ENCODE data around the gene OR10P1.

The OR10P1 gene

DNA sequence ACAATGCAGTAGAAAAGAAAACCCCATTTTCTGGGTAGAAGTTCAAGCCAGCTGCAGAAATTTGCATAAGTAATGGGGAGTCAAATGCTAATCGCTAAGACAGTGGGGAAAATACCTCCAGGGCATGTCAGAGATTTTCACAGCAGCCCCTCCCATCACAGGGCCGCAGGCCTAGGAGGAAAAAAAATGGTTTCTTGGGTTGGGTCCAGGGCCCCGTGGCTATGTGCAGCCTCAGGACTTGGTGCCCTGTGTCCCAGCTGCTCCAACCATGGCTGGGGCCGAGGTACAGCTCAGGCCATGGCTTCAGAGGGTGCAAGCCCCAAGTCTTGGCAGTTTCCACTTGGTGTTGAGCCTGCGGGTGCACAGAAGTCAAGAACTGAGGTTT, 14.6 kb downstream of the OR10P1 start:
- TF ChIP-seq CTCF (conservative IDR thresholded peaks at IDR 0.05; ENCODE audit: control insufficient read depth, insufficient read depth, low read depth, low read length): no peak
- H3K4me3 ChIP-seq (ENCODE audit: control insufficient read depth, low read depth, low read length): no peak overlapping the region
- DNase-seq (ENCODE audit: low read depth): no peak

- peak; percentile 24 for DNase-seq (ENCODE audit: low read depth)
- no peak overlapping the region for H3K4me3 ChIP-seq (ENCODE audit: control insufficient read depth, low read depth, low read length)
- TF ChIP-seq CTCF (conservative IDR thresholded peaks at IDR 0.05; ENCODE audit: control insufficient read depth, insufficient read depth, low read depth, low read length): no peak
Observed at GRCh38 chr12:55652352-55652751, 15.7 kb downstream of the OR10P1 start.

DNA sequence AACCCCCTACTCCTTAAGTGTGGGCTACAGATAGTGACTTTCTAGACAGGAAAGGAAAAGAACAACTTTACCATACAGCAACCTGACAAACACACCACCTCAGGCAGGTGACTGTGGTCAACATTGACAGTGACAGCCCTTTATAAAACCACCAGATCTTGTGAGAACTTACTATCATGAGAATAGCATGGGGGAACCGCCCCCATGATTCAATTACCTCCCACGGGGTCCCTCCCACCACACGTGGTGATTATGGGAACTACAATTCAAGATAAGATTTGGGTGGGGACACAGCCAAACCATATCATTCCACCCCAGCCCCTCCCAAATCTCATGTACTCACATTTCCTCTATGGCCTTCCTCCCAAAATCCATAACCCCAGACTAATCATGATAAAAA, 16.3 kb downstream of the OR10P1 start:
- H3K4me3 ChIP-seq (ENCODE audit: control insufficient read depth, low read depth, low read length): no peak overlapping the region
- DNase-seq (ENCODE audit: low read depth): no peak
- TF ChIP-seq CTCF (conservative IDR thresholded peaks at IDR 0.05; ENCODE audit: control insufficient read depth, insufficient read depth, low read depth, low read length): no peak

GRCh38 chr12:55654511-55655214, 18.0 kb downstream of the OR10P1 start:
- TF ChIP-seq CTCF (conservative IDR thresholded peaks at IDR 0.05; ENCODE audit: control insufficient read depth, insufficient read depth, low read depth, low read length): no peak
- no peak for DNase-seq (ENCODE audit: low read depth)
- H3K4me3 ChIP-seq (ENCODE audit: control insufficient read depth, low read depth, low read length): no peak overlapping the region

DNA sequence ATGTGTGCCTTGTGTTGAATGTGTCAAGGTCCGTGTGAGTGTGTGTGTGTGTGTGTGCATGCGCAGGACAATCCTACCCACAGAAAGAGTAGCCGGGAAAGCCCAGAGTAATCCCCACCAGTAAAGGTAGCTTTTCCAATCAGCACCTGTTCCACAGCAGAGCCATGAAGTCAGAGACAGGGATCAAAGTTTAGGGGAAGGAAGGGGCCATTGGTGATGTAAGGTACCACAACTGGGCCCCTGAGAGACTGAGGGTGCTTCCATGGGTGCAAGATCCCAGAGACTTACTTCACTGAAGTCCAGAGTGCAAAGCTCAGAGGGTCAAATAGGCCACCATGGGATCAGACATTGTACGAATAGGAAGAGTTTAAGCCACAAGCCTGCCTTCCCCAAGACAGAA, 20.5 kb downstream of the OR10P1 start:
- TF ChIP-seq CTCF (conservative IDR thresholded peaks at IDR 0.05; ENCODE audit: control insufficient read depth, insufficient read depth, low read depth, low read length): no peak
- no peak for DNase-seq (ENCODE audit: low read depth)
- no peak overlapping the region for H3K4me3 ChIP-seq (ENCODE audit: control insufficient read depth, low read depth, low read length)

DNA sequence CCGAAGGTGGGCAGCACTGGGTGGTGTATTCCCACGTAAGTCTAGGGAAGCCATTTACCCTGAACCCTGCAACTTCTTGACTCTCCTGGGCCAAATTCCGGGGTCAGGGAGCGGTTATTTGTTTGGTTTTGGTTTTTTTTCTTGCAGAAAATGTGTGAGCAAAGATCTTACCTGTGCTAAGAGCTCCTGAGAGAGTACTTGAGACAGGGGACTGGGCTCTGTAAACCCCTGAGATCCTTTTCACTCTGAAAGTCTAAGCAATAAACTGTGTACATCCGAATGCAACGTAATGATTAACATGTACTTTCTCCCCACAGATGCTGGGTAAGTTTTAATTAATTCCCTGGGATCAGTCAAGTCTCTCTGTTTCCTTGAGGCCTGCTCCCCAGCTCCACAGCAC, 21.5 kb downstream of the OR10P1 start:
- no peak for DNase-seq (ENCODE audit: low read depth)
- TF ChIP-seq CTCF (conservative IDR thresholded peaks at IDR 0.05; ENCODE audit: control insufficient read depth, insufficient read depth, low read depth, low read length): no peak
- H3K4me3 ChIP-seq (ENCODE audit: control insufficient read depth, low read depth, low read length): no peak overlapping the region

All from fibroblast of mammary gland (primary cell).